Muscle of arm (tissue), 14 donors: Measurements from ENCODE around the gene RPL27. TPM values are rescaled to one million over a fixed set of nuclear protein-coding genes. Genes with fewer than 3 reads are reported as not detected.
A peak's percentile ranks its signal among the peaks of the same experiment; 100 is the strongest.
"Not testable (repeated sequence)": the region's sequence is repeated elsewhere in the genome, so short reads cannot be mapped to it uniquely, and the experiment has no call there.

Source experiments
- DNase-seq: peaks from one replicate; pipeline ENCODE4 v3.0.0-alpha.2; 2013
- long read RNA-seq, 11 donors: transcript quantifications; one replicate each; lab custom pipeline, GENCODE V29; 2026
- polyA plus RNA-seq, 12 donors: library from polyadenylated mRNA; unstranded; fragments of 120-200 nt; gene quantifications; one replicate each; pipeline ENCODE4 v1.2.1, GENCODE V29; 2013; ENCODE audit not compliant: insufficient read length in 12 of 12

The RPL27 gene
- polyA plus RNA-seq: 1,000 to 10,000 TPM in 11 of 12 donors, not detected in 1; 1,439 to 2,418 (median 2,314) TPM
- long read RNA-seq, donor 1, transcript RPL27-204 (4 exons, 318 nt): minor isoform, 9 of 2,716 reads
- long read RNA-seq, donor 1, transcript RPL27-208 (3 exons, 1,872 nt): minor isoform, 144 of 2,716 reads
- long read RNA-seq, donor 1, transcript RPL27-206 (4 exons, 730 nt): minor isoform, 1,063 of 2,716 reads
- long read RNA-seq, donor 1, transcript RPL27-201 (5 exons, 505 nt): major isoform, 1,207 of 2,716 reads
- long read RNA-seq, donor 1, partial matches to known transcripts: 289 of 2,716 reads
- long read RNA-seq, donor 1, other reads (novel, unspliced or antisense): 0 of 2,716 reads
- long read RNA-seq, donor 2, transcript RPL27-204 (4 exons, 318 nt): minor isoform, 30 of 3,458 reads
- long read RNA-seq, donor 2, transcript RPL27-206 (4 exons, 730 nt): minor isoform, 1,239 of 3,458 reads
- long read RNA-seq, donor 2, transcript RPL27-208 (3 exons, 1,872 nt): minor isoform, 311 of 3,458 reads
- long read RNA-seq, donor 2, transcript RPL27-201 (5 exons, 505 nt): major isoform, 1,531 of 3,458 reads
- long read RNA-seq, donor 2, partial matches to known transcripts: 334 of 3,458 reads
- long read RNA-seq, donor 2, other reads (novel, unspliced or antisense): 6 of 3,458 reads
- long read RNA-seq, donor 3, transcript RPL27-206 (4 exons, 730 nt): major isoform, 729 of 1,681 reads
- long read RNA-seq, donor 3, transcript RPL27-201 (5 exons, 505 nt): minor isoform, 720 of 1,681 reads
- long read RNA-seq, donor 3, transcript RPL27-208 (3 exons, 1,872 nt): minor isoform, 99 of 1,681 reads
- long read RNA-seq, donor 3, transcript RPL27-204 (4 exons, 318 nt): minor isoform, 11 of 1,681 reads
- long read RNA-seq, donor 3, partial matches to known transcripts: 120 of 1,681 reads
- long read RNA-seq, donor 3, other reads (novel, unspliced or antisense): 0 of 1,681 reads
- long read RNA-seq, donor 4, transcript RPL27-206 (4 exons, 730 nt): major isoform, 692 of 1,550 reads
- long read RNA-seq, donor 4, transcript RPL27-208 (3 exons, 1,872 nt): minor isoform, 89 of 1,550 reads
- long read RNA-seq, donor 4, transcript RPL27-201 (5 exons, 505 nt): minor isoform, 590 of 1,550 reads
- long read RNA-seq, donor 4, transcript RPL27-204 (4 exons, 318 nt): minor isoform, 10 of 1,550 reads
- long read RNA-seq, donor 4, partial matches to known transcripts: 164 of 1,550 reads
- long read RNA-seq, donor 4, other reads (novel, unspliced or antisense): 0 of 1,550 reads
- long read RNA-seq, donor 5, transcript RPL27-208 (3 exons, 1,872 nt): minor isoform, 135 of 2,716 reads
- long read RNA-seq, donor 5, transcript RPL27-206 (4 exons, 730 nt): minor isoform, 861 of 2,716 reads
- long read RNA-seq, donor 5, transcript RPL27-201 (5 exons, 505 nt): major isoform, 1,504 of 2,716 reads
- long read RNA-seq, donor 5, transcript RPL27-204 (4 exons, 318 nt): minor isoform, 19 of 2,716 reads
- long read RNA-seq, donor 5, partial matches to known transcripts: 180 of 2,716 reads
- long read RNA-seq, donor 5, other reads (novel, unspliced or antisense): 14 of 2,716 reads
- long read RNA-seq, donor 6, transcript RPL27-208 (3 exons, 1,872 nt): minor isoform, 149 of 2,374 reads
- long read RNA-seq, donor 6, transcript RPL27-206 (4 exons, 730 nt): major isoform, 1,177 of 2,374 reads
- long read RNA-seq, donor 6, transcript RPL27-204 (4 exons, 318 nt): minor isoform, 17 of 2,374 reads
- long read RNA-seq, donor 6, transcript RPL27-201 (5 exons, 505 nt): minor isoform, 800 of 2,374 reads
- long read RNA-seq, donor 6, partial matches to known transcripts: 231 of 2,374 reads
- long read RNA-seq, donor 6, other reads (novel, unspliced or antisense): 0 of 2,374 reads
- long read RNA-seq, donor 7, transcript RPL27-201 (5 exons, 505 nt): minor isoform, 729 of 1,735 reads
- long read RNA-seq, donor 7, transcript RPL27-204 (4 exons, 318 nt): minor isoform, 8 of 1,735 reads
- long read RNA-seq, donor 7, transcript RPL27-208 (3 exons, 1,872 nt): minor isoform, 120 of 1,735 reads
- long read RNA-seq, donor 7, transcript RPL27-206 (4 exons, 730 nt): major isoform, 750 of 1,735 reads
- long read RNA-seq, donor 7, partial matches to known transcripts: 123 of 1,735 reads
- long read RNA-seq, donor 7, other reads (novel, unspliced or antisense): 0 of 1,735 reads
- long read RNA-seq, donor 8, transcript RPL27-208 (3 exons, 1,872 nt): minor isoform, 137 of 2,909 reads
- long read RNA-seq, donor 8, transcript RPL27-201 (5 exons, 505 nt): major isoform, 1,413 of 2,909 reads
- long read RNA-seq, donor 8, transcript RPL27-206 (4 exons, 730 nt): minor isoform, 1,120 of 2,909 reads
- long read RNA-seq, donor 8, transcript RPL27-204 (4 exons, 318 nt): minor isoform, 20 of 2,909 reads
- long read RNA-seq, donor 8, partial matches to known transcripts: 209 of 2,909 reads
- long read RNA-seq, donor 8, other reads (novel, unspliced or antisense): 7 of 2,909 reads
- long read RNA-seq, donor 9, transcript RPL27-206 (4 exons, 730 nt): minor isoform, 764 of 2,041 reads
- long read RNA-seq, donor 9, transcript RPL27-208 (3 exons, 1,872 nt): minor isoform, 144 of 2,041 reads
- long read RNA-seq, donor 9, transcript RPL27-201 (5 exons, 505 nt): major isoform, 912 of 2,041 reads
- long read RNA-seq, donor 9, transcript RPL27-204 (4 exons, 318 nt): minor isoform, 14 of 2,041 reads
- long read RNA-seq, donor 9, partial matches to known transcripts: 205 of 2,041 reads
- long read RNA-seq, donor 9, other reads (novel, unspliced or antisense): 0 of 2,041 reads
- long read RNA-seq, donor 10, transcript RPL27-206 (4 exons, 730 nt): minor isoform, 931 of 2,521 reads
- long read RNA-seq, donor 10, transcript RPL27-208 (3 exons, 1,872 nt): minor isoform, 117 of 2,521 reads
- long read RNA-seq, donor 10, transcript RPL27-201 (5 exons, 505 nt): major isoform, 1,267 of 2,521 reads
- long read RNA-seq, donor 10, transcript RPL27-204 (4 exons, 318 nt): minor isoform, 14 of 2,521 reads
- long read RNA-seq, donor 10, partial matches to known transcripts: 186 of 2,521 reads
- long read RNA-seq, donor 10, other reads (novel, unspliced or antisense): 0 of 2,521 reads
- long read RNA-seq, donor 11, transcript RPL27-206 (4 exons, 730 nt): minor isoform, 1,211 of 3,363 reads
- long read RNA-seq, donor 11, transcript RPL27-208 (3 exons, 1,872 nt): minor isoform, 154 of 3,363 reads
- long read RNA-seq, donor 11, transcript RPL27-204 (4 exons, 318 nt): minor isoform, 36 of 3,363 reads
- long read RNA-seq, donor 11, transcript RPL27-201 (5 exons, 505 nt): major isoform, 1,720 of 3,363 reads
- long read RNA-seq, donor 11, partial matches to known transcripts: 222 of 3,363 reads
- long read RNA-seq, donor 11, other reads (novel, unspliced or antisense): 14 of 3,363 reads

GRCh38 chr17:42997984-42998938 lies at the start of gene RPL27:
Gene RPL27, plus strand, starts transcription at chr17:42998419. Its CDS starts 332 bp downstream, at chr17:42998751.
- peak; percentile 100 for DNase-seq

- no peak for DNase-seq
Measured at GRCh38 chr17:42950044-42950783, 48.0 kb upstream of the RPL27 start.

- no peak for DNase-seq
Measured at GRCh38 chr17:42953669-42954068, 44.5 kb upstream of the RPL27 start.

- DNase-seq: peak; percentile 95
Measured at GRCh38 chr17:42964161-42964932, 33.9 kb upstream of the RPL27 start, which contains the start of gene AARSD1. Gene AARSD1, minus strand, starts transcription at chr17:42964454. Its CDS starts 14 bp downstream, at chr17:42964440.

GRCh38 chr17:42967925-42968324 lies 30.3 kb upstream of the RPL27 start:
- DNase-seq: no peak

GRCh38 chr17:42969001-42969581 lies 29.1 kb upstream of the RPL27 start:
- no peak for DNase-seq

GRCh38 chr17:42971589-42971988 lies 26.6 kb upstream of the RPL27 start:
- DNase-seq: no peak

GRCh38 chr17:42973323-42973722 lies 24.9 kb upstream of the RPL27 start:
- DNase-seq: not testable (repeated sequence)

- DNase-seq: no peak
Measured at GRCh38 chr17:42975265-42975664, 23.0 kb upstream of the RPL27 start.

GRCh38 chr17:42975701-42976100 lies 22.5 kb upstream of the RPL27 start:
- DNase-seq: not testable (repeated sequence)

- DNase-seq: peak; percentile 47
Measured at GRCh38 chr17:42979511-42980273, 18.5 kb upstream of the RPL27 start, which contains the start of gene PTGES3L. Gene PTGES3L, minus strand, starts transcription at chr17:42980080. Its CDS starts 27 bp downstream, at chr17:42980053.

- DNase-seq: peak; percentile 87
Measured at GRCh38 chr17:42980274-42980765, 17.9 kb upstream of the RPL27 start, which contains the start of gene RUNDC1. Gene RUNDC1, plus strand, starts transcription at chr17:42980565. Its CDS starts 12 bp downstream, at chr17:42980577.
